ENCODE data around the gene ATXN1.

Gene ATXN1

GRCh38 chr6:16670617-16671051 is 90.6 kb downstream of the ATXN1 start:
- no peaks in the 10 kb centered on the region for H3K36me3 ChIP-seq (ENCODE audit: insufficient read depth)
- H4K20me1 ChIP-seq (ENCODE audit: insufficient read depth) = no peaks in the 10 kb centered on the region
- no peak overlapping the region for H3K4me2 ChIP-seq
- no peaks in the 10 kb centered on the region for H3K27me3 ChIP-seq (ENCODE audit: insufficient read depth, low read depth)
- H3K27ac ChIP-seq = no peak overlapping the region; the same call in 1 of the 2 replicates
- H3K4me3 ChIP-seq (IDR thresholded peaks at IDR 0.05; ENCODE audit: insufficient read depth, low read depth, low read length) = no peak overlapping the region
- H2AFZ ChIP-seq (ENCODE audit: low read depth) = no peak overlapping the region
- H3K9ac ChIP-seq = no peak overlapping the region
- TF ChIP-seq CTCF (conservative IDR thresholded peaks at IDR 0.05; ENCODE audit: low read depth, low read length) = no peak
- H3K4me1 ChIP-seq (ENCODE audit: low read depth, poor library complexity, severe bottlenecking) = peaks cover 47% of the 10 kb centered on the region
- no peaks in the 10 kb centered on the region; the same call in 1 of the 2 replicates for H3K79me2 ChIP-seq (ENCODE audit: insufficient read depth, low read depth)

GRCh38 chr6:16670183-16670582 is 91.1 kb downstream of the ATXN1 start:
- Histone ChIP-seq H4K20me1 (ENCODE audit: insufficient read depth) (no peaks in the 10 kb centered on the region), H2AFZ (ENCODE audit: low read depth) (no peak overlapping the region), H3K4me3 (IDR thresholded peaks at IDR 0.05; ENCODE audit: insufficient read depth, low read depth, low read length) (no peak overlapping the region), H3K27me3 (ENCODE audit: insufficient read depth, low read depth) (no peaks in the 10 kb centered on the region), H3K9ac (no peak overlapping the region), H3K36me3 (ENCODE audit: insufficient read depth) (no peaks in the 10 kb centered on the region), H3K4me2 (peak overlapping the region; percentile 85; the same call in 1 of the 2 replicates), H3K79me2 (ENCODE audit: insufficient read depth, low read depth) (no peaks in the 10 kb centered on the region; the same call in 1 of the 2 replicates), H3K4me1 (ENCODE audit: low read depth, poor library complexity, severe bottlenecking) (peaks cover 47% of the 10 kb centered on the region), H3K27ac (peak overlapping the region; percentile 63)
- TF ChIP-seq CTCF (conservative IDR thresholded peaks at IDR 0.05; ENCODE audit: low read depth, low read length) = no peak

- no peaks in the 10 kb centered on the region for H3K27me3 ChIP-seq (ENCODE audit: insufficient read depth, low read depth)
- no peak for TF ChIP-seq CTCF (conservative IDR thresholded peaks at IDR 0.05; ENCODE audit: low read depth, low read length)
- no peaks in the 10 kb centered on the region for H4K20me1 ChIP-seq (ENCODE audit: insufficient read depth)
- no peak overlapping the region for H3K4me3 ChIP-seq (IDR thresholded peaks at IDR 0.05; ENCODE audit: insufficient read depth, low read depth, low read length)
- H3K4me2 ChIP-seq = peak overlapping the region; percentile 85
- H3K9ac ChIP-seq = peak overlapping the region; percentile 6; the same call in 1 of the 2 replicates
- H3K27ac ChIP-seq = peak overlapping the region; percentile 63
- H3K4me1 ChIP-seq (ENCODE audit: low read depth, poor library complexity, severe bottlenecking) = peaks cover 47% of the 10 kb centered on the region
- H2AFZ ChIP-seq (ENCODE audit: low read depth) = no peak overlapping the region
- no peaks in the 10 kb centered on the region; the same call in 1 of the 2 replicates for H3K79me2 ChIP-seq (ENCODE audit: insufficient read depth, low read depth)
- H3K36me3 ChIP-seq (ENCODE audit: insufficient read depth) = no peaks in the 10 kb centered on the region
Measured at GRCh38 chr6:16669227-16669626, 92.0 kb downstream of the ATXN1 start.

GRCh38 chr6:16667509-16667908 is 93.8 kb downstream of the ATXN1 start:
- TF ChIP-seq CTCF (conservative IDR thresholded peaks at IDR 0.05; ENCODE audit: low read depth, low read length) = no peak
- Histone ChIP-seq H4K20me1 (ENCODE audit: insufficient read depth) (no peaks in the 10 kb centered on the region), H3K27ac (peak overlapping the region; percentile 45), H3K9ac (no peak overlapping the region), H3K27me3 (ENCODE audit: insufficient read depth, low read depth) (no peaks in the 10 kb centered on the region), H3K79me2 (ENCODE audit: insufficient read depth, low read depth) (no peaks in the 10 kb centered on the region; the same call in 1 of the 2 replicates), H3K4me1 (ENCODE audit: low read depth, poor library complexity, severe bottlenecking) (peaks cover 47% of the 10 kb centered on the region), H3K4me3 (IDR thresholded peaks at IDR 0.05; ENCODE audit: insufficient read depth, low read depth, low read length) (no peak overlapping the region), H3K4me2 (peak overlapping the region; percentile 29; the same call in 1 of the 2 replicates), H2AFZ (ENCODE audit: low read depth) (no peak overlapping the region), H3K36me3 (ENCODE audit: insufficient read depth) (no peaks in the 10 kb centered on the region)

Data from KMS-11 (cell line).